Adrenal gland (tissue), 5 donors: ENCODE measurements around the gene KDM2A.

ENCODE experiments used
- POLR2A ChIP-seq, 2 donors: fragments of 450-650 bp; IDR thresholded peaks; one replicate each; pipeline ENCODE4 v1.6.1; 2017; ENCODE audit warnings: antibody characterized with exemption in 2 of 2, mild to moderate bottlenecking in 2 of 2, moderate library complexity in 1 of 2
- TF ChIP-seq, protein P1 (sequence below), 6 experiments: fragments of 450-650 bp in 4 of 6; fragments of 200-600 bp in 2 of 6; sonication (generic) in 1 of 6; IDR thresholded peaks; 1 replicate in 5 of 6; 2 replicates in 1 of 6; pipeline versions ENCODE4 v1.5.1 to v1.8.0; 2016 to 2021; ENCODE audit warnings: antibody characterized with exemption in 6 of 6, mild to moderate bottlenecking in 2 of 6, moderate library complexity in 1 of 6
- donor health status: DM: no; HTN: no; CAD: no.

DNA sequence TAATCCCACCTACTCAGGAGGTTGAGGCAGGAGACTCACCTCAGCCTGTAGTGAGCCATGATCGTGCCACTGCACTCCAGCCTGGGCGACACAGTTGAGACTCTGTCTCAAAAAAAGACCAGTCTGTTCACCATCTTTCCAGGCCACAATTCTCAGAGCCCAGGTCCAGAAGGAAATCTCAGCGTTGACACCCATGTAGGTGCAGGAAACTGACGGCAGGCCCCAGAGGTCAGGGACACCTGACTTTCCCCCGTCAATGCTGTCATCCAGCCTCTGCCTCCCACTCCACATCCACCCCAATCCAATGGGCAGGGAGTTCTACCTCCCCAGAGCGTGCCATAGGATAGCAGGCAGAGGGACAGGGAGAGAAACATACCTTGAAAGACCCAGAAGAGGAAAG is 141.3 kb downstream of the KDM2A start:
- TF ChIP-seq, protein P1, sequence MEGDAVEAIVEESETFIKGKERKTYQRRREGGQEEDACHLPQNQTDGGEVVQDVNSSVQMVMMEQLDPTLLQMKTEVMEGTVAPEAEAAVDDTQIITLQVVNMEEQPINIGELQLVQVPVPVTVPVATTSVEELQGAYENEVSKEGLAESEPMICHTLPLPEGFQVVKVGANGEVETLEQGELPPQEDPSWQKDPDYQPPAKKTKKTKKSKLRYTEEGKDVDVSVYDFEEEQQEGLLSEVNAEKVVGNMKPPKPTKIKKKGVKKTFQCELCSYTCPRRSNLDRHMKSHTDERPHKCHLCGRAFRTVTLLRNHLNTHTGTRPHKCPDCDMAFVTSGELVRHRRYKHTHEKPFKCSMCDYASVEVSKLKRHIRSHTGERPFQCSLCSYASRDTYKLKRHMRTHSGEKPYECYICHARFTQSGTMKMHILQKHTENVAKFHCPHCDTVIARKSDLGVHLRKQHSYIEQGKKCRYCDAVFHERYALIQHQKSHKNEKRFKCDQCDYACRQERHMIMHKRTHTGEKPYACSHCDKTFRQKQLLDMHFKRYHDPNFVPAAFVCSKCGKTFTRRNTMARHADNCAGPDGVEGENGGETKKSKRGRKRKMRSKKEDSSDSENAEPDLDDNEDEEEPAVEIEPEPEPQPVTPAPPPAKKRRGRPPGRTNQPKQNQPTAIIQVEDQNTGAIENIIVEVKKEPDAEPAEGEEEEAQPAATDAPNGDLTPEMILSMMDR (IDR thresholded peaks at IDR 0.05): no peak
- no peak for TF ChIP-seq POLR2A (IDR thresholded peaks at IDR 0.05)
